ENCODE data around the gene AMT.

The AMT gene

GRCh38 chr3:49422379-49423248 is at the start of gene AMT:
Gene AMT, minus strand, starts transcription at chr3:49422473. Its CDS starts 23 bp downstream, at chr3:49422450.
- DNase-seq (ENCODE audit: low read depth) = no peak

GRCh38 chr3:49470714-49471420 is 48.6 kb upstream of the AMT start:
- no peak for DNase-seq (ENCODE audit: low read depth)

GRCh38 chr3:49469936-49470713 is 47.9 kb upstream of the AMT start, which contains the start of gene DAG1:
Gene DAG1, plus strand, starts transcription at chr3:49470267. Its CDS starts 40,268 bp downstream, at chr3:49510535.
- peak; percentile 71 for DNase-seq (ENCODE audit: low read depth)

- no peak for DNase-seq (ENCODE audit: low read depth)
Measured at GRCh38 chr3:49469037-49469935, 47.0 kb upstream of the AMT start.

GRCh38 chr3:49466085-49466484 is 43.8 kb upstream of the AMT start:
- no peak for DNase-seq (ENCODE audit: low read depth)

- DNase-seq (ENCODE audit: low read depth) = no peak
Measured at GRCh38 chr3:49465270-49466034, 43.2 kb upstream of the AMT start.

GRCh38 chr3:49462222-49462621 is 39.9 kb upstream of the AMT start:
- no peak for DNase-seq (ENCODE audit: low read depth)

- DNase-seq (ENCODE audit: low read depth) = no peak
Measured at GRCh38 chr3:49461443-49462171, 39.3 kb upstream of the AMT start.

GRCh38 chr3:49460956-49461355 is 38.7 kb upstream of the AMT start:
- no peak for DNase-seq (ENCODE audit: low read depth)

- no peak for DNase-seq (ENCODE audit: low read depth)
Measured at GRCh38 chr3:49460188-49460890, 38.1 kb upstream of the AMT start.

GRCh38 chr3:49456466-49456865 is 34.2 kb upstream of the AMT start:
- no peak for DNase-seq (ENCODE audit: low read depth)

- no peak for DNase-seq (ENCODE audit: low read depth)
Measured at GRCh38 chr3:49454898-49455681, 32.8 kb upstream of the AMT start.

- no peak for DNase-seq (ENCODE audit: low read depth)
Measured at GRCh38 chr3:49454458-49454857, 32.2 kb upstream of the AMT start.

GRCh38 chr3:49453621-49454020 is 31.3 kb upstream of the AMT start:
- DNase-seq (ENCODE audit: low read depth) = no peak

GRCh38 chr3:49445391-49445790 is 23.1 kb upstream of the AMT start:
- DNase-seq (ENCODE audit: low read depth) = no peak

GRCh38 chr3:49434731-49435130 is 12.5 kb upstream of the AMT start:
- DNase-seq (ENCODE audit: low read depth) = no peak

GRCh38 chr3:49428752-49429080 is 6.4 kb upstream of the AMT start:
- DNase-seq (ENCODE audit: low read depth) = no peak

GRCh38 chr3:49427586-49427985 is 5.3 kb upstream of the AMT start:
- DNase-seq (ENCODE audit: low read depth) = no peak

GRCh38 chr3:49424816-49425215 is 2.5 kb upstream of the AMT start:
- DNase-seq (ENCODE audit: low read depth) = no peak
